Panc1 (cell line): ENCODE data around the gene GOLGA8H. TPM values are rescaled to one million over a fixed set of nuclear protein-coding genes. Genes with fewer than 3 reads are reported as not detected.
"Not testable (repeated sequence)": the region's sequence is repeated elsewhere in the genome, so short reads cannot be mapped to it uniquely, and the experiment has no call there.

Experiments used
- ATAC-seq: fragments of 200-7000 bp; cut with Tn5 transposase; 2 replicates; pipeline ENCODE4 v1.9.1; 2020; ENCODE audit warnings: mild to moderate bottlenecking, moderate library complexity
- BruUV-seq: library from RNA; stranded (reverse); fragments of 400-500 nt; replicated peaks from 2 replicates; lab custom pipeline; 2021; lab: Mats Ljungman, UMichigan
- CTCF ChIA-PET: fragments of 300-600 bp; sonication (Branson Sonifier 250); formaldehyde crosslinking; loops from one replicate; lab custom pipeline; 2022; ENCODE audit warnings: antibody characterized with exemption; lab: Charles Lee
- POLR2A ChIA-PET: fragments of 300-600 bp; sonication (Branson Sonifier 250); formaldehyde crosslinking; loops from one replicate; lab custom pipeline; 2022; ENCODE audit warnings: antibody characterized with exemption; lab: Charles Lee
- DNase-seq: peaks from one replicate; pipeline ENCODE4 v3.0.0-alpha.2; 2010; ENCODE audit warnings: low read depth, low spot score
- H3K27ac ChIP-seq: 2 replicates; pipeline ENCODE4 v1.5.1; 2011; ENCODE audit warnings: mild to moderate bottlenecking, low read length, inconsistent platforms
- H3K27me3 ChIP-seq: fragments of 200-500 bp; sonication (Bioruptor generic); 2 replicates; pipeline ENCODE4 v1.6.0; 2014; ENCODE audit warnings: low read length, inconsistent platforms; ENCODE audit not compliant: control insufficient read depth, insufficient read depth
- H3K36me3 ChIP-seq: fragments of 200-500 bp; sonication (Bioruptor generic); 2 replicates; pipeline ENCODE4 v1.5.1; 2014; ENCODE audit warnings: inconsistent platforms, mild to moderate bottlenecking, low read length, moderate library complexity; ENCODE audit not compliant: control insufficient read depth, insufficient read depth
- H3K4me1 ChIP-seq: 2 replicates; pipeline ENCODE4 v1.5.1; 2011; ENCODE audit warnings: inconsistent platforms, mild to moderate bottlenecking, low read length, moderate library complexity; ENCODE audit not compliant: control insufficient read depth, insufficient read depth
- H3K4me3 ChIP-seq, 2 experiments: 2 replicates each; pipeline ENCODE4 v1.5.1; 2011 to 2012; ENCODE audit warnings: low read depth in 2 of 2, low read length in 2 of 2, mild to moderate bottlenecking in 2 of 2, inconsistent platforms in 1 of 2, moderate library complexity in 1 of 2
- H3K9me3 ChIP-seq: fragments of 200-500 bp; sonication (Bioruptor generic); 2 replicates; pipeline ENCODE4 v1.5.1; 2014; ENCODE audit warnings: low read depth, mild to moderate bottlenecking, inconsistent platforms, low read length, moderate library complexity; ENCODE audit not compliant: control insufficient read depth, insufficient read depth
- SIN3A ChIP-seq: IDR thresholded peaks from 2 replicates; pipeline ENCODE4 v1.6.1; 2012; ENCODE audit warnings: low read depth, mild to moderate bottlenecking, low read length, moderate library complexity, borderline replicate concordance; ENCODE audit not compliant: insufficient read depth
- TCF7L2 ChIP-seq: IDR thresholded peaks from 2 replicates; pipeline ENCODE4 v1.6.1; 2011; ENCODE audit warnings: mild to moderate bottlenecking, low read depth, low read length, inconsistent platforms
- in situ Hi-C: cut with HindIII; loops from 2 replicates; pipeline ENCODE4 v1.10.0; 2016; ENCODE audit warnings: low sequenced_read_pairs, low pct_unique_long_range_greater_than_20kb
- intact Hi-C: fragments of 100-400 bp; cut with micrococcal nuclease; formaldehyde crosslinking; loops from one replicate; pipeline ENCODE4 v1.10.0; 2022; ENCODE audit not compliant: unreplicated experiment
- total RNA-seq: library from RNA; stranded (reverse); gene quantifications from one replicate; pipeline ENCODE4 v1.2.1, GENCODE V29; 2021; ENCODE audit not compliant: unreplicated experiment
- TF ChIP-seq, protein P1 (sequence below), 2 experiments: IDR thresholded peaks; 2 replicates each; pipeline ENCODE4 v1.6.1; 2011 to 2012; ENCODE audit warnings: low read depth in 2 of 2, control low read depth in 1 of 2, low read length in 1 of 2, mild to moderate bottlenecking in 1 of 2, moderate library complexity in 1 of 2; ENCODE audit not compliant: insufficient read depth in 1 of 2
- TF ChIP-seq, protein P2 (sequence below): fragments of 450-650 bp; IDR thresholded peaks from 2 replicates; pipeline ENCODE4 v1.5.1; 2017; ENCODE audit warnings: mild to moderate bottlenecking

The GOLGA8H gene
- total RNA-seq, 1 experiment from 2014 or later, result 1.5 TPM

DNA sequence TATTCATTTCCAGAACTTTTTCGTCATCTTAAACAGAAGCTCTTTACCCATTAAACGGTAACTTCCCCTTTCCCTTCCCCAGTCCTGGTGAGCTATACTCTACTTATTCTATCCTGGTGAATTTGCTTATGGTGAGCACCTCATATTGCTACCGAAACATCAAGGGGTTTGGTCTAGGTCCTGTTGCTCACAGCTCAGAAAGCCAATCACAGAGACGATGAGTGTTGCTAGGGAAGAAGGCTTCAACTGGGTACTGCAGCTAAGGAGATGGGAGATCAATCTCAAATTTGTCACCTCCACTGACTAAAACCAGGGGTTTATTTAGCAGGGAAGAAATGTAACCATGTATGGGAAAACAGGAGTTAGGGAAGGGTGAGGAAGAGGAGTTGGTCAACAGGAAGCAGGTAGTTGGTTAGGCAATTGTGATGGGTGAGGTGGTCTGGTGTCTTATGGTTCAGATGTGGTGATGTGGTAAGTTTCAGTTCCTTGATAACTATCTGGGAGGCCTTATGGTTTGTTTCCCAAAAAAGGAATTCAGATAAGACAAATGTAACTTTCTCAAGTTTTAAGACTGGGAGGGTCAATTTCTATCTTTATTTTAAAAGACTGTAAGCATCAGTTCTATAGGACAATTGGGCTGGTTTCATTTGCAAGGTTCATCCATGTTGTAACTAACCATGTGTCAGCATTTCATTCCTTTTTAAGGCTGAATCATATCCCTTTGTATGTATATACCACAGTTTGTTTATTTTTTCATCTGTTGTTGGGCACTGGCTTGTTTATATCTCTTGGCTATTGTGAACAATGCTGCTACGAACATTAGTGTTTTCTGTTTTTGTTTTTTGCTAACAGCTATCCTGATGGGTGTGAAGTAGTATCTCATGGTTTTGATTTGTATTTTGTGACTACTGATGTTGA lies 46.4 kb downstream of the GOLGA8H start:
- TF ChIP-seq, protein P1, sequence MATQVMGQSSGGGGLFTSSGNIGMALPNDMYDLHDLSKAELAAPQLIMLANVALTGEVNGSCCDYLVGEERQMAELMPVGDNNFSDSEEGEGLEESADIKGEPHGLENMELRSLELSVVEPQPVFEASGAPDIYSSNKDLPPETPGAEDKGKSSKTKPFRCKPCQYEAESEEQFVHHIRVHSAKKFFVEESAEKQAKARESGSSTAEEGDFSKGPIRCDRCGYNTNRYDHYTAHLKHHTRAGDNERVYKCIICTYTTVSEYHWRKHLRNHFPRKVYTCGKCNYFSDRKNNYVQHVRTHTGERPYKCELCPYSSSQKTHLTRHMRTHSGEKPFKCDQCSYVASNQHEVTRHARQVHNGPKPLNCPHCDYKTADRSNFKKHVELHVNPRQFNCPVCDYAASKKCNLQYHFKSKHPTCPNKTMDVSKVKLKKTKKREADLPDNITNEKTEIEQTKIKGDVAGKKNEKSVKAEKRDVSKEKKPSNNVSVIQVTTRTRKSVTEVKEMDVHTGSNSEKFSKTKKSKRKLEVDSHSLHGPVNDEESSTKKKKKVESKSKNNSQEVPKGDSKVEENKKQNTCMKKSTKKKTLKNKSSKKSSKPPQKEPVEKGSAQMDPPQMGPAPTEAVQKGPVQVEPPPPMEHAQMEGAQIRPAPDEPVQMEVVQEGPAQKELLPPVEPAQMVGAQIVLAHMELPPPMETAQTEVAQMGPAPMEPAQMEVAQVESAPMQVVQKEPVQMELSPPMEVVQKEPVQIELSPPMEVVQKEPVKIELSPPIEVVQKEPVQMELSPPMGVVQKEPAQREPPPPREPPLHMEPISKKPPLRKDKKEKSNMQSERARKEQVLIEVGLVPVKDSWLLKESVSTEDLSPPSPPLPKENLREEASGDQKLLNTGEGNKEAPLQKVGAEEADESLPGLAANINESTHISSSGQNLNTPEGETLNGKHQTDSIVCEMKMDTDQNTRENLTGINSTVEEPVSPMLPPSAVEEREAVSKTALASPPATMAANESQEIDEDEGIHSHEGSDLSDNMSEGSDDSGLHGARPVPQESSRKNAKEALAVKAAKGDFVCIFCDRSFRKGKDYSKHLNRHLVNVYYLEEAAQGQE (IDR thresholded peaks at IDR 0.05; ENCODE audit: insufficient read depth in 1 of 2, low read depth in 2 of 2, low read length in 1 of 2), result no peak
- TF ChIP-seq SIN3A (no peak), TCF7L2 (no peak)
- H3K27ac ChIP-seq, result no peak overlapping the region
- H3K9me3 ChIP-seq, result no peaks in the 10 kb centered on the region
- H3K4me1 ChIP-seq, result no peaks in the 10 kb centered on the region
- ChIA-PET POLR2A (no interaction called here), CTCF (no interaction called here)
- peaks cover 28% of the 10 kb centered on the region for H3K36me3 ChIP-seq
- ATAC-seq (no peak), DNase-seq (no peak)
- H3K27me3 ChIP-seq, result no peaks in the 10 kb centered on the region
- no TSS peak for BruUV-seq
- intact Hi-C loops, result no loop called here
- no peak overlapping the region for H3K4me3 ChIP-seq
- in situ Hi-C loops, result no loop called here

DNA sequence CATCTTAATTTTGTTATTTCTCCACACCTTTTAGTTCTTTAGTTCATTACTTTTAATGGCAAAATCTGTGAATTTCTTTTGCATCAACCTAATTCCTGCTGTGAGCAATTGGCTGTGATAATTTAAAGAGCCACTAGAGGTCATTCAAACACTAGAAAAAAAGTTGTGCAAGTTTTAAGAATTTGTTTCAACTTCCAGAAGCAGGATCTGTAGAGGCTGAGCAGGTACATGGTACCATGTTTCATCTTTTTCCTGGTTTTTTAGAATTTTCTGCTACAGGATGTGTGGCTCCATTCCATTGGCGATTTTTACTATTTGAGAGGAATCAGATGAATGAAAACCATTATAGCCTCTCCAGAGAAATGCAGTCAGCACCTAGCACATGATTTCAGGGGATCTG lies 57.3 kb downstream of the GOLGA8H start:
- POLR2A ChIA-PET, H3K27me3 ChIP-seq, BruUV-seq, intact Hi-C loops, H3K9me3 ChIP-seq, DNase-seq, H3K27ac ChIP-seq, CTCF ChIA-PET, H3K36me3 ChIP-seq, H3K4me3 ChIP-seq, H3K4me1 ChIP-seq, in situ Hi-C loops, ATAC-seq: not testable (repeated sequence)
- TF ChIP-seq, protein P2, sequence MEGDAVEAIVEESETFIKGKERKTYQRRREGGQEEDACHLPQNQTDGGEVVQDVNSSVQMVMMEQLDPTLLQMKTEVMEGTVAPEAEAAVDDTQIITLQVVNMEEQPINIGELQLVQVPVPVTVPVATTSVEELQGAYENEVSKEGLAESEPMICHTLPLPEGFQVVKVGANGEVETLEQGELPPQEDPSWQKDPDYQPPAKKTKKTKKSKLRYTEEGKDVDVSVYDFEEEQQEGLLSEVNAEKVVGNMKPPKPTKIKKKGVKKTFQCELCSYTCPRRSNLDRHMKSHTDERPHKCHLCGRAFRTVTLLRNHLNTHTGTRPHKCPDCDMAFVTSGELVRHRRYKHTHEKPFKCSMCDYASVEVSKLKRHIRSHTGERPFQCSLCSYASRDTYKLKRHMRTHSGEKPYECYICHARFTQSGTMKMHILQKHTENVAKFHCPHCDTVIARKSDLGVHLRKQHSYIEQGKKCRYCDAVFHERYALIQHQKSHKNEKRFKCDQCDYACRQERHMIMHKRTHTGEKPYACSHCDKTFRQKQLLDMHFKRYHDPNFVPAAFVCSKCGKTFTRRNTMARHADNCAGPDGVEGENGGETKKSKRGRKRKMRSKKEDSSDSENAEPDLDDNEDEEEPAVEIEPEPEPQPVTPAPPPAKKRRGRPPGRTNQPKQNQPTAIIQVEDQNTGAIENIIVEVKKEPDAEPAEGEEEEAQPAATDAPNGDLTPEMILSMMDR, result peak; percentile 45; the same call in 1 of the 2 replicates

Other genes starting within 250 kb of the GOLGA8H start
- gene CHRFAM7A, start 210.5 kb upstream of the GOLGA8H start, total RNA-seq, result 11.5 TPM
- 0.80 TPM for gene GOLGA8R, start 189.8 kb upstream of the GOLGA8H start, total RNA-seq
- 1.1 TPM for gene GOLGA8Q, start 52.0 kb upstream of the GOLGA8H start, total RNA-seq